ENCODE data around the gene SNRNP200. TPM values are rescaled to one million over a fixed set of nuclear protein-coding genes. Genes with fewer than 3 reads are reported as not detected.

The SNRNP200 gene
- total RNA-seq, 6 donors from 2014 or later: 80.9 to 177 (median 90.9) TPM

DNA sequence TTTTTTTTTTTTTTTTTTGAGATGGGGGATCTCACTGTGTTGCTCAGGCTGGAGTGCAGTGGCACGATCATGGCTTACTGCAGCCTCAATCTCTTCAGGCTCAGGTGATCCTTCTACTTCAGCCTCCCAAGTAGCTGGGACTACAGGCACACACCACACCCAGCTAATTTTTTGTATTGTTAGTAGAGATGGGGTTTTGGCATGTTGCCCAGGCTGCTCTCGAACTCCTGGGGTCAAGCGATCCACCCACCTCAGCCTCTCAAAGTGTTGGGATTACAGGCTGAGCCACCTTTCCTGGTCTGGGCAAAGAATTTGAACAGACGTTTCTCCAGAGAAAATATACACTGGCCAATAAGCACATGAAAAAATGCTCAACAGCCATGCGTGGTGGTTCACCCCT, 2.9 kb upstream of the SNRNP200 start:
- Histone ChIP-seq H3K9me3 (no peaks in the 10 kb centered on the region), H3K36me3 (peaks cover 1 to 12% (median 6%) of the 10 kb centered on the region in 4 donors), H3K27me3 (no peaks in the 10 kb centered on the region), H3K4me3 (no peak overlapping the region), H3K27ac (no peak overlapping the region), H3K4me1 (peaks cover 12 to 22% (median 14%) of the 10 kb centered on the region in 4 donors)
- DNase-seq (no peak), ATAC-seq (ENCODE audit: low FRiP score in 2 of 2) (no peak)
- 71 to 86% methylated on average over 3 to 5 of the region's 5 CpGs for WGBS, 2 donors
- TF ChIP-seq POLR2A (IDR thresholded peaks at IDR 0.05) (no peak), EP300 (IDR thresholded peaks at IDR 0.05) (no peak), POLR2AphosphoS5 (IDR thresholded peaks at IDR 0.05) (no peak)
- TF ChIP-seq, protein P1, sequence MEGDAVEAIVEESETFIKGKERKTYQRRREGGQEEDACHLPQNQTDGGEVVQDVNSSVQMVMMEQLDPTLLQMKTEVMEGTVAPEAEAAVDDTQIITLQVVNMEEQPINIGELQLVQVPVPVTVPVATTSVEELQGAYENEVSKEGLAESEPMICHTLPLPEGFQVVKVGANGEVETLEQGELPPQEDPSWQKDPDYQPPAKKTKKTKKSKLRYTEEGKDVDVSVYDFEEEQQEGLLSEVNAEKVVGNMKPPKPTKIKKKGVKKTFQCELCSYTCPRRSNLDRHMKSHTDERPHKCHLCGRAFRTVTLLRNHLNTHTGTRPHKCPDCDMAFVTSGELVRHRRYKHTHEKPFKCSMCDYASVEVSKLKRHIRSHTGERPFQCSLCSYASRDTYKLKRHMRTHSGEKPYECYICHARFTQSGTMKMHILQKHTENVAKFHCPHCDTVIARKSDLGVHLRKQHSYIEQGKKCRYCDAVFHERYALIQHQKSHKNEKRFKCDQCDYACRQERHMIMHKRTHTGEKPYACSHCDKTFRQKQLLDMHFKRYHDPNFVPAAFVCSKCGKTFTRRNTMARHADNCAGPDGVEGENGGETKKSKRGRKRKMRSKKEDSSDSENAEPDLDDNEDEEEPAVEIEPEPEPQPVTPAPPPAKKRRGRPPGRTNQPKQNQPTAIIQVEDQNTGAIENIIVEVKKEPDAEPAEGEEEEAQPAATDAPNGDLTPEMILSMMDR (IDR thresholded peaks at IDR 0.05): no peak

DNA sequence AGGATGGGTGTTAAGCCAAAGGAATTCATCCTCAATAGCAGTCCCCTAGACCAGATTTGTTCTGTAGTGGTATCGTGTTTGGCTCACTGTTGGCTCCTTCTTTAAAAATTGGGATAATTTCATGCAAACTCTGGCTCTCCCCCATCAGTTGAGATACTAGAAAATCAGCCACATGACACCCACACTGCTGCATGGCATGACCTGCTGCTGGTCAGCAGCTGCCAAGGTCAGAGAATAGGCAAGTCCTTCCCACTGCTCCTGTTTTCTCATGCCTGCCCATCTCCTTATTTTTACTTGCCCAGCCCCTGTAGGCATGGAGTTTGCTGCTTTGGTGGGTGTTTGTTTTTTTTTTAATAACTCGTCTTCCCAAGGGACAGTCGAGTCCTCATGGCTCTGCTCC, 1.0 kb upstream of the SNRNP200 start:
- TF ChIP-seq, protein P1 (IDR thresholded peaks at IDR 0.05): no peak
- TF ChIP-seq EP300 (IDR thresholded peaks at IDR 0.05) (no peak), POLR2AphosphoS5 (IDR thresholded peaks at IDR 0.05) (no peak), POLR2A (IDR thresholded peaks at IDR 0.05) (no peak)
- DNase-seq (no peak), ATAC-seq (ENCODE audit: low FRiP score in 2 of 2) (no peak)
- Histone ChIP-seq H3K27ac (peak overlapping the region in 3 of 4 donors; percentile 86 to 90 (median 87)), H3K4me3 (peak overlapping the region in 3 of 4 donors; percentile 69 to 90 (median 70)), H3K4me1 (peaks cover 12 to 22% (median 14%) of the 10 kb centered on the region in 4 donors), H3K9me3 (no peaks in the 10 kb centered on the region), H3K36me3 (peaks cover 20 to 31% (median 23%) of the 10 kb centered on the region in 4 donors), H3K27me3 (no peaks in the 10 kb centered on the region)
- WGBS, 2 donors: 88 to 91% methylated on average over 3 of the region's 3 CpGs

DNA sequence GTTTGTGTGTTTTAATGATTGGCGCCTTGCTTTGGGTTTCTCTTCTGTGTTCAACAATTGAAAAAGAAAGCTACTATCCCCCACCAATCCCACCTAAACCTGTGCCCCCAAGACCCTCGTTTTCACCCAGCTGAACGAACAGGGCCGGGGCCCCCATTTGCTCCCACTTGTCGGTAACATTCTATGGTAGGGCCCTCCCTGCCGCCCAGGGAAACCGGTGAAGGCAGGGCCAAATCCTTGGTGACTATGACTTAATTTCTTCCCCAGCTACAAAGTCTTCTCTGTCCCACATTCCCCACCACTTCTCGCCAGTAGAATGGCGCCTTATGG, 598 bp upstream of the SNRNP200 start:
- Histone ChIP-seq H3K27ac (peak overlapping the region; percentile 80 to 90 (median 86)), H3K4me3 (peak overlapping the region; percentile 69 to 90 (median 79)), H3K36me3 (peaks cover 21 to 35% (median 27%) of the 10 kb centered on the region in 4 donors), H3K27me3 (no peaks in the 10 kb centered on the region), H3K4me1 (peaks cover 12 to 22% (median 14%) of the 10 kb centered on the region in 4 donors), H3K9me3 (no peaks in the 10 kb centered on the region)
- ATAC-seq (ENCODE audit: low FRiP score in 2 of 2): peak in 1 of 2 donors; percentile 13
- WGBS, 2 donors: 20 to 26% methylated on average over 9 of the region's 9 CpGs
- no peak for DNase-seq
- TF ChIP-seq, protein P1 (IDR thresholded peaks at IDR 0.05): no peak
- no peak for TF ChIP-seq POLR2AphosphoS5 (IDR thresholded peaks at IDR 0.05)
- TF ChIP-seq EP300 (IDR thresholded peaks at IDR 0.05): no peak

DNA sequence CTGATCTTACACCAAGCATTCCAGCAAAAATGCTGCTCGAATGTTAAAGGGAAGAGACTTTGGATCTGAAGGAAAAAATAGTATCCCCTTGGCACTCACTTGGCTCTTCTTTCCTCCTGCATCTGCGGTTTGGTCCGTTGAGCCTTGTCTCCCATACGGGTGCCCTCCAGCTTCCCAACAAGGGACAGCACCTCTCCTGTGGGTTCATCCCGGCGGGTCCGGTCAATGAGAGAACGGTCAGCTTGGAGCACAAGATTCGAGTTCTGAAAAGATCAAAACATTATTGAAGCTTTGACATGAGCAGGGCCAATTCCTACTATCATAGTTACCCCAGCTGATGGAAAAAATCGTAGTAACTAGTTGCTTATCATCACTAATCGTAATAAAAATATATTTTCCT, 740 bp downstream of the SNRNP200 start:
- Histone ChIP-seq H3K27ac (peak overlapping the region; percentile 80 to 90 (median 86)), H3K27me3 (no peaks in the 10 kb centered on the region), H3K36me3 (peaks cover 32 to 49% (median 40%) of the 10 kb centered on the region in 4 donors), H3K4me1 (peaks cover 12 to 22% (median 14%) of the 10 kb centered on the region in 4 donors), H3K9me3 (no peaks in the 10 kb centered on the region), H3K4me3 (peak overlapping the region; percentile 69 to 90 (median 79))
- ATAC-seq (ENCODE audit: low FRiP score in 2 of 2) (no peak), DNase-seq (no peak)
- WGBS, 2 donors: 68 to 81% methylated on average over 11 of the region's 11 CpGs
- TF ChIP-seq POLR2A (IDR thresholded peaks at IDR 0.05): no peak
- TF ChIP-seq, protein P1 (IDR thresholded peaks at IDR 0.05): no peak
- TF ChIP-seq POLR2AphosphoS5 (IDR thresholded peaks at IDR 0.05): no peak
- no peak for TF ChIP-seq EP300 (IDR thresholded peaks at IDR 0.05)

DNA sequence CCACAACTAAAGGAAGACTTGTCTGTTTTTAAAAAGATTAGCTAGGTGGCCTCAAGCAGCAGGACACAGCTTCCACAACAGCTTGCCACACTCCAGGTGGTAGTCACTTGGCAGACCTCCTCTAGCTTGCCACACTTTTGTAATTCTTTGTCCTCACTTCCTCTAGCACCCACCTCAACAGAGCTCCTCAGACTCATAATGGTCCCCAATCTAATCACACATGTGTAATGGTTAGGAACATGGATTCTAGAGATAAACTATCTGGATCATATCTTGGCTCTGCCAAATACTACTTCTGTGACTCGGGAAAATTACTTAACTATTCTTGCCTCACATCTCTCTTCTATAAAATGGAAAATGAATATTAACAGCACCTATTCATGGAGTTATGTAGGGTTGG, 3.5 kb downstream of the SNRNP200 start:
- no peak for ATAC-seq (ENCODE audit: low FRiP score in 2 of 2)
- H3K4me1 ChIP-seq: peaks cover 12 to 22% (median 14%) of the 10 kb centered on the region in 4 donors
- TF ChIP-seq EP300 (IDR thresholded peaks at IDR 0.05): no peak
- TF ChIP-seq POLR2AphosphoS5 (IDR thresholded peaks at IDR 0.05): no peak
- TF ChIP-seq, protein P1 (IDR thresholded peaks at IDR 0.05): no peak
- no peak for TF ChIP-seq POLR2A (IDR thresholded peaks at IDR 0.05)
- H3K9me3 ChIP-seq: no peaks in the 10 kb centered on the region
- peaks cover 56 to 76% (median 67%) of the 10 kb centered on the region in 4 donors for H3K36me3 ChIP-seq
- no peak for DNase-seq
- H3K27ac ChIP-seq: no peak overlapping the region
- WGBS, 2 donors: 70 to 80% methylated on average over 1 of the region's 1 CpG
- no peaks in the 10 kb centered on the region for H3K27me3 ChIP-seq
- H3K4me3 ChIP-seq: no peak overlapping the region
